ENCODE data around the gene NUAK1. TPM values are rescaled to one million over a fixed set of nuclear protein-coding genes. Genes with fewer than 3 reads are reported as not detected.

Gene NUAK1
- total RNA-seq, 4 donors from 2014 or later = 1.1 to 5.1 (median 2.3) TPM

DNA sequence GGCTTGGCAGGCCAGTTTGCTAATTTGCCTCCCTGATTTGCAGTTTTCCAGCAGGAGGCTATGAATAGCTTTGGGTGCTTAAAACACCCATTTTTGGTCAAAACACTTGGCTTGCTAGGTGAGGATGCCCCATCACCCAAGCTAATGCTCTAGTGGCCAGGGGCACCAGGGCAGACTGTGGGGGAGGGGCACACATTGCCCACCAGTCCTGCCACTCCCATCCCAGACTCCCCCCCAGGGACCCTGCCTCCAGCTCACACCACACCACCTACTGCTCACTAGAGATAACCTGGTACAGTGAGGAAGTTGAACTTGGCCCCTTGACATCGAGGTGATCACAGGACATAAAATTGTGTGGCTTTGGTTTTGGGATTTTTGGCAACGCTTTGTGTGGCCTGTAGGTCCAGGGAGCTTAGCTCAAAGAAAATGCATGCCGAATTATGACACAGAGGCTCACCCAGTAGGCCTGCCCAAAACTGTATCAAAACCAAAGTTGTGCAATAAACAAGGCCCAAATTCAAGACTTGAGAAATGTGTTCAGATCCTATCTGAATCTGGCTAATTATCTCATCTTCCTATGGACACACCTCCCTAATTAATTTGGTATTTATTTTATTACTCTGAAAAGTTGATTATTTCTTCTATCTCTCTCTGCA, 4.3 kb downstream of the NUAK1 start:
- Histone ChIP-seq H3K27ac (peak overlapping the region in 2 of 4 donors; percentile 56 to 76), H3K36me3 (no peaks in the 10 kb centered on the region), H3K4me1 (peaks cover 0 to 85% (median 39%) of the 10 kb centered on the region in 3 donors), H3K9me3 (no peaks in the 10 kb centered on the region), H3K4me3 (peak overlapping the region in 1 of 4 donors; percentile 82), H3K27me3 (peaks cover 0 to 44% (median 3%) of the 10 kb centered on the region in 4 donors)
- no peak for DNase-seq
- TF ChIP-seq CTCF (IDR thresholded peaks at IDR 0.05) (no peak), POLR2A (IDR thresholded peaks at IDR 0.05) (no peak)
- WGBS, 2 donors = 31 to 56% methylated on average over 3 of the region's 3 CpGs
- intact Hi-C loops (cut with DNase I) = loop anchor here (10.0 kb wide), 1 partner anchor 430 kb away; no protein-coding TSS in a partner anchor

DNA sequence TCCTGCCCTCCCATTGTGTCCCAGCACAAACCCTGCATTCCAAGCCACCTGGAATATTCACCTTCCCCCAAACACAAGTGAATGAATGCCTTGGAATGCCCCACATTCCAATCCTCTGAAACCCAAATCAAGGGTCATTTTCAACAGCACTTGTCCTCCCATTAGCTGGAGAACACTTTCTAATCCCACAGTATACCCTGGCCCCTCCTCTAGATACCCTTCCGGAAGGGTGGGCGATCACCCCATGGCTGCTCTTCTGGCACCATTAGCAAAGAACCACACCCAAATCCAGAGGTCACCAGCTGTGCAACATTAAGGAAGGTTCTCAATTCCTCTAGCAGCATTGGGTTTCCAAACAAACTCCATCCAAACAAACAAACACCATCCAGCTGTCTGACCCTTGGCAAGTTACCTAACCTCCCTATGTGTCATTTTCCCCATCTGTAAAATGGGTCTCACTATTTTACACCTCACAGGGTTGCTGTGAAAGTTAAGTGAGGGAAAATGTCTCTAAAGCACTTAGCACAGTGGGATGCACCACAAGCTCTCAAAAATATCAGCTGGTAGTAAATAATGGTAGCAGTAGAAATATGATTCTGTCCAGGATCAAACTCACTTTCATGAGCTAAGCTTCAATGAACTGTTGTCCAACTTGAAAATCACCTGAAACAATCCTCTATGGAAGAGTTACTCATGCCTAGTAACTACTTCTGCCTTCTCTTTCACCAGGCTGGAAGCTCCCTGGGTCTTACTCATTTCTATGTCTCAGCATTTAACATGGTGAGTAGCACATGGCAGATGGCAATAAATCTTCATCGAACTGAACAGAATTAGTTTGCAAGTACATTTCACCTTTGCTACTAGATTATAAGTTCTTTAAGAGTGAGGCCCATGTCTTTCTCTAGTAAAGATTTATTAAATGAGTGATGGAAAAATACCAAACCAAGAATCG, 5.3 kb downstream of the NUAK1 start:
- no peak for DNase-seq
- no peaks in the 10 kb centered on the region for H3K36me3 ChIP-seq

GRCh38 chr12:106132175-106133135, 6.3 kb downstream of the NUAK1 start:
- H3K9me3 ChIP-seq = no peaks in the 10 kb centered on the region
- peak overlapping the region in 3 of 4 donors; percentile 9 to 49 (median 11) for H3K27ac ChIP-seq
- no peaks in the 10 kb centered on the region for H3K36me3 ChIP-seq
- H3K4me3 ChIP-seq = no peak overlapping the region
- intact Hi-C loops (cut with DNase I) = loop anchor here (10.0 kb wide), 1 partner anchor 428 kb away; no protein-coding TSS in a partner anchor
- TF ChIP-seq CTCF (IDR thresholded peaks at IDR 0.05) = no peak
- no peak for TF ChIP-seq POLR2A (IDR thresholded peaks at IDR 0.05)
- H3K4me1 ChIP-seq = peaks cover 0 to 80% (median 35%) of the 10 kb centered on the region in 3 donors
- DNase-seq = no peak
- WGBS, 2 donors = 70 to 83% methylated on average over 6 of the region's 7 CpGs
- H3K27me3 ChIP-seq = peaks cover 0 to 24% (median 0%) of the 10 kb centered on the region in 4 donors

More for the DNA sequence above, 5.3 kb downstream of the NUAK1 start:
- H3K4me3 ChIP-seq = peak overlapping the region in 1 of 4 donors; percentile 12
- 61 to 69% methylated on average over 2 to 4 of the region's 4 CpGs for WGBS, 2 donors
- TF ChIP-seq CTCF (IDR thresholded peaks at IDR 0.05) (no peak), POLR2A (IDR thresholded peaks at IDR 0.05) (no peak)
- peak overlapping the region in 2 of 4 donors; percentile 9 to 49 for H3K27ac ChIP-seq
- peaks cover 0 to 34% (median under 1%) of the 10 kb centered on the region in 4 donors for H3K27me3 ChIP-seq
- intact Hi-C loops (cut with DNase I) = loop anchor here (10.0 kb wide), 1 partner anchor 429 kb away; no protein-coding TSS in a partner anchor
- no peaks in the 10 kb centered on the region for H3K9me3 ChIP-seq
- H3K4me1 ChIP-seq = peaks cover 0 to 85% (median 38%) of the 10 kb centered on the region in 3 donors

DNA sequence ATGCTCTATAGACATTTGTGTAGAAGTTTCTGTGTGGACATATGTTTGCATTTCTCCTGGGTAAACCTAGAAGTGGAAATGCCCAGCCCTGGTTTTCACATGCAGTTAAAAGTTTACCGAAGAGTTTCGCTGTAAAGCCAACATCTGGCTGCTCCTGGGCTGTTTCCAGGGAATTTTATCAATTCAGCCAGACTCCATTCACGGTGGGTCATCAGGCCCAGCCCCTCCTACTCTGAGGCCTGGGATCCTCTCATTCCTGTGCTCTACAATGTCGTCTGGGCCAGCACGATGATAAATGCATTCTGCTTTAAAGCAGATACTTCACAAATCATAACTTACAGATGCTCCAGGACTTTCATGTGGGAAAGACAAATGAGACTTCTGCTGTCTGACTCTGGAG, 7.1 kb downstream of the NUAK1 start:
- WGBS, 2 donors = 41 to 54% methylated on average over 3 to 5 of the region's 5 CpGs
- intact Hi-C loops (cut with DNase I) = loop anchor here (10.0 kb wide), 1 partner anchor 427 kb away; no protein-coding TSS in a partner anchor
- Histone ChIP-seq H3K27ac (peak overlapping the region in 2 of 4 donors; percentile 11 to 56), H3K36me3 (no peaks in the 10 kb centered on the region), H3K27me3 (peaks cover 0 to 16% (median 0%) of the 10 kb centered on the region in 4 donors), H3K4me3 (no peak overlapping the region), H3K9me3 (no peaks in the 10 kb centered on the region), H3K4me1 (peaks cover 0 to 80% (median 42%) of the 10 kb centered on the region in 3 donors)
- TF ChIP-seq CTCF (IDR thresholded peaks at IDR 0.05) (no peak), POLR2A (IDR thresholded peaks at IDR 0.05) (no peak)
- no peak for DNase-seq

Measured in esophagus squamous epithelium (tissue), 5 donors.